HCT116 (cell line): Measurements from ENCODE around the gene GRB10. TPM values are rescaled to one million over a fixed set of nuclear protein-coding genes. Genes with fewer than 3 reads are reported as not detected.

ENCODE experiments used
- ATAC-seq: fragments of 200-7000 bp; cut with Tn5 transposase; 2 replicates; pipeline ENCODE4 v1.9.1; 2020; ENCODE audit warnings: mild to moderate bottlenecking, moderate library complexity
- BruUV-seq: library from RNA; stranded (reverse); fragments of 400-500 nt; replicated peaks from 2 replicates; lab custom pipeline; 2021; lab: Mats Ljungman, UMichigan
- CTCF ChIA-PET: fragments of 300-600 bp; sonication (Branson Sonifier 250); formaldehyde crosslinking; loops from one replicate; lab custom pipeline; 2021; ENCODE audit warnings: antibody characterized with exemption; lab: Charles Lee
- POLR2A ChIA-PET: fragments of 300-600, 350-600 bp; sonication (Branson Sonifier 250); formaldehyde crosslinking; loops from one replicate; lab custom pipeline; 2021; ENCODE audit warnings: antibody characterized with exemption; lab: Charles Lee
- RAD21 ChIA-PET, 2 experiments: fragments of 300-600 bp; sonication (Branson Sonifier 250); formaldehyde crosslinking; loops; one replicate each; lab custom pipeline; 2023; ENCODE audit warnings: low total read pairs in 2 of 2; ENCODE audit not compliant: uncharacterized antibody in 2 of 2, unreplicated experiment in 2 of 2, low non-redundant PET in 1 of 2; lab: Charles Lee
- DNase-seq: peaks from one replicate; pipeline ENCODE4 v3.0.0-alpha.2; 2010; ENCODE audit warnings: low read depth, low spot score
- H2AFZ ChIP-seq: fragments of 200-600 bp; shearing (Covaris generic), sonication (generic); 2 replicates; pipeline ENCODE4 v1.6.1; 2017; ENCODE audit warnings: low read depth, mixed run types, mixed read lengths, antibody characterized with exemption, low read length; ENCODE audit not compliant: poor library complexity, severe bottlenecking
- H3K27ac ChIP-seq: 2 replicates; pipeline ENCODE4 v1.5.1; 2012; ENCODE audit warnings: low read depth, low read length
- H3K27me3 ChIP-seq: fragments of 200-600 bp; sonication (generic); 2 replicates; pipeline ENCODE4 v1.6.1; 2016; ENCODE audit warnings: mixed run types, low read length, mixed read lengths; ENCODE audit not compliant: insufficient read depth
- H3K36me3 ChIP-seq, 2 experiments: fragments of 200-500 bp in 1 of 2; fragments of 200-600 bp in 1 of 2; sonication (Bioruptor generic) in 1 of 2; sonication (generic) in 1 of 2; 2 replicates each; pipeline versions ENCODE4 v1.5.1 to v1.6.1; 2014 to 2016; ENCODE audit warnings: low read length in 2 of 2, inconsistent platforms in 1 of 2, mixed read lengths in 1 of 2, mixed run types in 1 of 2; ENCODE audit not compliant: insufficient read depth in 2 of 2, control insufficient read depth in 1 of 2
- H3K4me1 ChIP-seq, 2 experiments: fragments of 200-600 bp in 1 of 2; sonication (generic) in 1 of 2; 2 replicates each; pipeline versions ENCODE4 v1.5.1 to v1.6.1; 2012 to 2017; ENCODE audit warnings: low read length in 2 of 2, inconsistent platforms in 1 of 2, mild to moderate bottlenecking in 1 of 2, mixed read lengths in 1 of 2, mixed run types in 1 of 2, moderate library complexity in 1 of 2; ENCODE audit not compliant: insufficient read depth in 2 of 2, control insufficient read depth in 1 of 2
- H3K4me2 ChIP-seq: fragments of 200-600 bp; sonication (generic); 2 replicates; pipeline ENCODE4 v1.6.1; 2017; ENCODE audit warnings: mixed run types, low read length, mixed read lengths
- H3K4me3 ChIP-seq, 2 experiments: fragments of 200-600 bp in 1 of 2; sonication (generic) in 1 of 2; replicated peaks in 1 of 2; 2 replicates each; pipeline ENCODE4 v1.5.1; 2011 to 2016; ENCODE audit warnings: low read length in 2 of 2, control low read depth in 1 of 2, low read depth in 1 of 2, mild to moderate bottlenecking in 1 of 2, mixed read lengths in 1 of 2, mixed run types in 1 of 2
- H3K79me2 ChIP-seq: fragments of 200-600 bp; sonication (generic); 2 replicates; pipeline ENCODE4 v1.6.1; 2017; ENCODE audit warnings: mild to moderate bottlenecking, mixed run types, low read length, moderate library complexity, mixed read lengths; ENCODE audit not compliant: insufficient read depth
- H3K9ac ChIP-seq: fragments of 200-600 bp; sonication (generic); 2 replicates; pipeline ENCODE4 v1.6.1; 2016; ENCODE audit warnings: low read length, mixed read lengths
- H3K9me2 ChIP-seq: fragments of 200-600 bp; sonication (generic), shearing (Covaris generic); 2 replicates; pipeline ENCODE4 v1.6.1; 2017; ENCODE audit warnings: mixed run types, mild to moderate bottlenecking, moderate library complexity; ENCODE audit not compliant: insufficient read depth
- H3K9me3 ChIP-seq, 2 experiments: fragments of 200-500 bp in 1 of 2; fragments of 200-600 bp in 1 of 2; sonication (Bioruptor generic) in 1 of 2; sonication (generic) in 1 of 2; 2 replicates each; pipeline ENCODE4 v1.6.1; 2014 to 2017; ENCODE audit warnings: low read length in 2 of 2, mixed read lengths in 2 of 2, inconsistent platforms in 1 of 2, low read depth in 1 of 2, mild to moderate bottlenecking in 1 of 2, mixed run types in 1 of 2, moderate library complexity in 1 of 2; ENCODE audit not compliant: control insufficient read depth in 1 of 2, insufficient read depth in 1 of 2
- H4K20me1 ChIP-seq: fragments of 200-600 bp; sonication (generic), shearing (Covaris generic); 2 replicates; pipeline ENCODE4 v1.6.1; 2017; ENCODE audit warnings: mixed run types, mild to moderate bottlenecking, moderate library complexity; ENCODE audit not compliant: insufficient read depth
- CTCF ChIP-seq, 3 experiments: fragments of 200-600 bp in 1 of 3; sonication (generic) in 1 of 3; IDR thresholded peaks in 2 of 3; conservative IDR thresholded peaks in 1 of 3; 2 replicates each; pipeline ENCODE4 v1.5.1; 2012 to 2017; ENCODE audit warnings: low read depth in 2 of 3, low read length in 2 of 3, antibody characterized with exemption in 1 of 3, borderline replicate concordance in 1 of 3, control low read depth in 1 of 3, mild to moderate bottlenecking in 1 of 3, mixed read lengths in 1 of 3, mixed run types in 1 of 3, moderate library complexity in 1 of 3; ENCODE audit not compliant: insufficient read depth in 1 of 3
- EZH2 ChIP-seq: fragments of 200-600 bp; sonication (generic); IDR thresholded peaks from 2 replicates; pipeline ENCODE4 v1.6.1; 2017; ENCODE audit warnings: antibody characterized with exemption, mixed run types
- EZH2phosphoT487 ChIP-seq: fragments of 200-600 bp; IDR thresholded peaks from 2 replicates; pipeline ENCODE4 v1.6.1; 2018; ENCODE audit warnings: antibody characterized with exemption, borderline replicate concordance
- FOSL1 ChIP-seq: IDR thresholded peaks from 2 replicates; pipeline ENCODE4 v1.6.1; 2012; ENCODE audit warnings: low read depth
- JUND ChIP-seq: IDR thresholded peaks from 2 replicates; pipeline ENCODE4 v1.6.1; 2012
- MAX ChIP-seq: IDR thresholded peaks from 2 replicates; pipeline ENCODE4 v1.6.1; 2012
- POLR2A ChIP-seq: IDR thresholded peaks from 2 replicates; pipeline ENCODE4 v1.7.0; 2011; ENCODE audit warnings: borderline replicate concordance; ENCODE audit not compliant: insufficient read depth, insufficient read length; ENCODE audit errors: extremely low read depth
- POLR2AphosphoS5 ChIP-seq: IDR thresholded peaks from 2 replicates; pipeline ENCODE4 v1.6.1; 2011; ENCODE audit warnings: mild to moderate bottlenecking, low read depth, low read length, moderate library complexity
- RAD21 ChIP-seq: IDR thresholded peaks from 2 replicates; pipeline ENCODE4 v1.6.1; 2012; ENCODE audit warnings: low read depth, mild to moderate bottlenecking
- SIN3A ChIP-seq: IDR thresholded peaks from 2 replicates; pipeline ENCODE4 v1.6.1; 2012; ENCODE audit warnings: low read depth
- SP1 ChIP-seq: IDR thresholded peaks from 2 replicates; pipeline ENCODE4 v1.6.1; 2012; ENCODE audit warnings: low read depth
- SRF ChIP-seq: IDR thresholded peaks from 2 replicates; pipeline ENCODE4 v1.6.1; 2012; ENCODE audit warnings: low read depth
- ZBTB33 ChIP-seq: IDR thresholded peaks from 2 replicates; pipeline ENCODE4 v1.6.1; 2011; ENCODE audit warnings: mild to moderate bottlenecking, low read length, moderate library complexity; ENCODE audit not compliant: insufficient replicate concordance; ENCODE audit errors: extremely low read depth
- ZFX ChIP-seq: fragments of 450-650 bp; IDR thresholded peaks from 2 replicates; pipeline ENCODE4 v1.6.1; 2017
- intact Hi-C: fragments of 100-400 bp; cut with micrococcal nuclease; formaldehyde crosslinking; loops from 2 replicates; pipeline ENCODE4 v1.10.0; 2022
- total RNA-seq: library from RNA; stranded (reverse); gene quantifications from one replicate; pipeline ENCODE4 v1.2.1, GENCODE V29; 2021; ENCODE audit not compliant: unreplicated experiment

GRB10 gene
- total RNA-seq, 1 experiment from 2014 or later = 37.3 TPM

GRCh38 chr7:50713123-50713965, 69.4 kb downstream of the GRB10 start:
- H3K9me2 ChIP-seq = no peaks in the 10 kb centered on the region
- no peak overlapping the region for H3K4me3 ChIP-seq
- no peak overlapping the region for H3K4me2 ChIP-seq
- ChIA-PET POLR2A (no interaction called here), CTCF (no interaction called here), RAD21 (no interaction called here)
- H3K9ac ChIP-seq = no peak overlapping the region
- no peak for DNase-seq
- H2AFZ ChIP-seq = no peak overlapping the region
- peaks cover 0 to 11% of the 10 kb centered on the region in 2 experiments; a peak in 3 of 4 replicates for H3K4me1 ChIP-seq
- TF ChIP-seq FOSL1 = no peak
- no peaks in the 10 kb centered on the region for H3K36me3 ChIP-seq
- no TSS peak for BruUV-seq
- H4K20me1 ChIP-seq = no peaks in the 10 kb centered on the region
- no peaks in the 10 kb centered on the region for H3K79me2 ChIP-seq
- no peak for ATAC-seq
- H3K9me3 ChIP-seq = no peaks in the 10 kb centered on the region
- no peak overlapping the region for H3K27ac ChIP-seq
- intact Hi-C loops = no loop called here
- H3K27me3 ChIP-seq = no peaks in the 10 kb centered on the region

GRCh38 chr7:50712252-50713122, 70.2 kb downstream of the GRB10 start:
- no peaks in the 10 kb centered on the region for H3K79me2 ChIP-seq
- no peaks in the 10 kb centered on the region for H4K20me1 ChIP-seq
- H3K4me3 ChIP-seq = no peak overlapping the region
- H3K9me3 ChIP-seq = no peaks in the 10 kb centered on the region
- H3K9ac ChIP-seq = no peak overlapping the region
- intact Hi-C loops = no loop called here
- POLR2A ChIA-PET = no interaction called here
- peaks cover 0 to 11% of the 10 kb centered on the region in 2 experiments; a peak in 3 of 4 replicates for H3K4me1 ChIP-seq
- BruUV-seq = no TSS peak
- no peak overlapping the region for H3K4me2 ChIP-seq
- DNase-seq (no peak), ATAC-seq (no peak)
- no peak overlapping the region for H3K27ac ChIP-seq
- CTCF ChIA-PET = no interaction called here
- H2AFZ ChIP-seq = no peak overlapping the region
- H3K36me3 ChIP-seq = no peaks in the 10 kb centered on the region
- no peaks in the 10 kb centered on the region for H3K9me2 ChIP-seq
- RAD21 ChIA-PET = no interaction called here
- no peaks in the 10 kb centered on the region for H3K27me3 ChIP-seq
- TF ChIP-seq SIN3A (no peak), JUND (no peak), CTCF (IDR thresholded peaks at IDR 0.05 in 2 of 3, conservative IDR thresholded peaks at IDR 0.05 in 1 of 3; ENCODE audit: borderline replicate concordance in 1 of 3, insufficient read depth in 1 of 3, low read depth in 2 of 3, low read length in 2 of 3) (no peak), SRF (no peak), EZH2phosphoT487 (no peak), POLR2AphosphoS5 (no peak), ZBTB33 (no peak), SP1 (no peak), POLR2A (no peak), ZFX (no peak), RAD21 (no peak), MAX (no peak), EZH2 (no peak)
